ENCODE results near the gene CYYR1.

DNA sequence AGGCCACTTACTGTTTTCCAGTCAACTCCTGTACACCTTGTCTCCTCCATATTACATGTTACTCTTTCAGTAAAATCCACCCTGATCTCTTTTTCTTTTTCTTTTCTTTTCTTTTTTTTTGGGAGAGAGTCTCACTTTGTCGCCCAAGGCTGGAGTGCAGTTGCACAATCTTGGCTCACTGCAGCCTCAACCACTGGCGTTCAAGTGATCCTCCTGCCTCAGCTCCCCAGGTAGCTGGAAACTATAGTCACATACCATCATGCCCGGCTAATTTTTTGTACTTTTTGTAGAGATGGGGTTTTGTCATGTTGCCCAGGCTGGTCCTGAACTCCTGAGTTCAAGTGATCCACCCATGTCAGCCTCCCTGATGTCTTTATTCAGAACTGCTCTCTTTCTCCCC lies 57.8 kb downstream of the CYYR1 start:
- TF ChIP-seq, protein P1, sequence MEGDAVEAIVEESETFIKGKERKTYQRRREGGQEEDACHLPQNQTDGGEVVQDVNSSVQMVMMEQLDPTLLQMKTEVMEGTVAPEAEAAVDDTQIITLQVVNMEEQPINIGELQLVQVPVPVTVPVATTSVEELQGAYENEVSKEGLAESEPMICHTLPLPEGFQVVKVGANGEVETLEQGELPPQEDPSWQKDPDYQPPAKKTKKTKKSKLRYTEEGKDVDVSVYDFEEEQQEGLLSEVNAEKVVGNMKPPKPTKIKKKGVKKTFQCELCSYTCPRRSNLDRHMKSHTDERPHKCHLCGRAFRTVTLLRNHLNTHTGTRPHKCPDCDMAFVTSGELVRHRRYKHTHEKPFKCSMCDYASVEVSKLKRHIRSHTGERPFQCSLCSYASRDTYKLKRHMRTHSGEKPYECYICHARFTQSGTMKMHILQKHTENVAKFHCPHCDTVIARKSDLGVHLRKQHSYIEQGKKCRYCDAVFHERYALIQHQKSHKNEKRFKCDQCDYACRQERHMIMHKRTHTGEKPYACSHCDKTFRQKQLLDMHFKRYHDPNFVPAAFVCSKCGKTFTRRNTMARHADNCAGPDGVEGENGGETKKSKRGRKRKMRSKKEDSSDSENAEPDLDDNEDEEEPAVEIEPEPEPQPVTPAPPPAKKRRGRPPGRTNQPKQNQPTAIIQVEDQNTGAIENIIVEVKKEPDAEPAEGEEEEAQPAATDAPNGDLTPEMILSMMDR (IDR thresholded peaks at IDR 0.05; ENCODE audit: poor library complexity, severe bottlenecking), result no peak
- no peak for TF ChIP-seq POLR2AphosphoS5 (IDR thresholded peaks at IDR 0.05)
- no peak for TF ChIP-seq EZH2 (IDR thresholded peaks at IDR 0.05; ENCODE audit: borderline replicate concordance, insufficient read depth, low read length, poor library complexity, severe bottlenecking)
- TF ChIP-seq, protein P2, sequence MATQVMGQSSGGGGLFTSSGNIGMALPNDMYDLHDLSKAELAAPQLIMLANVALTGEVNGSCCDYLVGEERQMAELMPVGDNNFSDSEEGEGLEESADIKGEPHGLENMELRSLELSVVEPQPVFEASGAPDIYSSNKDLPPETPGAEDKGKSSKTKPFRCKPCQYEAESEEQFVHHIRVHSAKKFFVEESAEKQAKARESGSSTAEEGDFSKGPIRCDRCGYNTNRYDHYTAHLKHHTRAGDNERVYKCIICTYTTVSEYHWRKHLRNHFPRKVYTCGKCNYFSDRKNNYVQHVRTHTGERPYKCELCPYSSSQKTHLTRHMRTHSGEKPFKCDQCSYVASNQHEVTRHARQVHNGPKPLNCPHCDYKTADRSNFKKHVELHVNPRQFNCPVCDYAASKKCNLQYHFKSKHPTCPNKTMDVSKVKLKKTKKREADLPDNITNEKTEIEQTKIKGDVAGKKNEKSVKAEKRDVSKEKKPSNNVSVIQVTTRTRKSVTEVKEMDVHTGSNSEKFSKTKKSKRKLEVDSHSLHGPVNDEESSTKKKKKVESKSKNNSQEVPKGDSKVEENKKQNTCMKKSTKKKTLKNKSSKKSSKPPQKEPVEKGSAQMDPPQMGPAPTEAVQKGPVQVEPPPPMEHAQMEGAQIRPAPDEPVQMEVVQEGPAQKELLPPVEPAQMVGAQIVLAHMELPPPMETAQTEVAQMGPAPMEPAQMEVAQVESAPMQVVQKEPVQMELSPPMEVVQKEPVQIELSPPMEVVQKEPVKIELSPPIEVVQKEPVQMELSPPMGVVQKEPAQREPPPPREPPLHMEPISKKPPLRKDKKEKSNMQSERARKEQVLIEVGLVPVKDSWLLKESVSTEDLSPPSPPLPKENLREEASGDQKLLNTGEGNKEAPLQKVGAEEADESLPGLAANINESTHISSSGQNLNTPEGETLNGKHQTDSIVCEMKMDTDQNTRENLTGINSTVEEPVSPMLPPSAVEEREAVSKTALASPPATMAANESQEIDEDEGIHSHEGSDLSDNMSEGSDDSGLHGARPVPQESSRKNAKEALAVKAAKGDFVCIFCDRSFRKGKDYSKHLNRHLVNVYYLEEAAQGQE (IDR thresholded peaks at IDR 0.05; ENCODE audit: borderline replicate concordance), result no peak
- TF ChIP-seq RAD21 (conservative IDR thresholded peaks at IDR 0.05), result no peak

Measured in neural cell (in vitro differentiated cells).